Hippocampal formation (tissue), 2 donors: ENCODE results near the gene PRRT1B.
"Not testable (repeated sequence)": the region's sequence is repeated elsewhere in the genome, so short reads cannot be mapped to it uniquely, and the experiment has no call there.

Source experiments
- DNase-seq, 2 donors: peaks; one replicate each; lab custom pipeline; 2025; lab: John Stamatoyannopoulos, UW

The PRRT1B gene

GRCh38 chr9:131550465-131550864, 5.1 kb downstream of the PRRT1B start:
- not testable (repeated sequence) for DNase-seq

- no peak for DNase-seq
Measured at GRCh38 chr9:131552030-131552429, 6.7 kb downstream of the PRRT1B start.

- DNase-seq, result no peak
Measured at GRCh38 chr9:131554087-131554842, 8.9 kb downstream of the PRRT1B start.

GRCh38 chr9:131554843-131555351, 9.6 kb downstream of the PRRT1B start:
- DNase-seq, result no peak

GRCh38 chr9:131555841-131556673, 10.7 kb downstream of the PRRT1B start:
- DNase-seq, result no peak

- DNase-seq, result no peak
Measured at GRCh38 chr9:131557855-131558548, 12.7 kb downstream of the PRRT1B start.

- no peak for DNase-seq
Measured at GRCh38 chr9:131559421-131560000, 14.2 kb downstream of the PRRT1B start.

GRCh38 chr9:131562032-131562959, 17.0 kb downstream of the PRRT1B start:
- no peak for DNase-seq

- DNase-seq, result no peak
Measured at GRCh38 chr9:131565369-131565768, 20.0 kb downstream of the PRRT1B start.

GRCh38 chr9:131566158-131566557, 20.8 kb downstream of the PRRT1B start:
- no peak for DNase-seq

- DNase-seq, result no peak
Measured at GRCh38 chr9:131567910-131568309, 22.6 kb downstream of the PRRT1B start.

- no peak for DNase-seq
Measured at GRCh38 chr9:131574730-131575640, 29.7 kb downstream of the PRRT1B start.

GRCh38 chr9:131575946-131576853, 30.9 kb downstream of the PRRT1B start:
- DNase-seq, result no peak

GRCh38 chr9:131577005-131578000, 32.0 kb downstream of the PRRT1B start:
- no peak for DNase-seq

- peak in 1 of 2 donors; percentile 21 for DNase-seq
Measured at GRCh38 chr9:131578021-131578420, 32.7 kb downstream of the PRRT1B start.

GRCh38 chr9:131578731-131579504, 33.6 kb downstream of the PRRT1B start:
- peak in 1 of 2 donors; percentile 40 for DNase-seq
